C4-2B (cell line): ENCODE measurements around the gene ATP5PO.

ENCODE experiments used
- H3K27ac ChIP-seq: fragments of 450-650 bp; 2 replicates; pipeline ENCODE4 v1.5.1; 2017
- CTCF ChIP-seq: fragments of 450-650 bp; conservative IDR thresholded peaks from 2 replicates; pipeline ENCODE4 v1.5.1; 2017; ENCODE audit warnings: mild to moderate bottlenecking
- ZFX ChIP-seq: fragments of 450-650 bp; IDR thresholded peaks from 2 replicates; pipeline ENCODE4 v1.6.1; 2017

The ATP5PO gene

DNA sequence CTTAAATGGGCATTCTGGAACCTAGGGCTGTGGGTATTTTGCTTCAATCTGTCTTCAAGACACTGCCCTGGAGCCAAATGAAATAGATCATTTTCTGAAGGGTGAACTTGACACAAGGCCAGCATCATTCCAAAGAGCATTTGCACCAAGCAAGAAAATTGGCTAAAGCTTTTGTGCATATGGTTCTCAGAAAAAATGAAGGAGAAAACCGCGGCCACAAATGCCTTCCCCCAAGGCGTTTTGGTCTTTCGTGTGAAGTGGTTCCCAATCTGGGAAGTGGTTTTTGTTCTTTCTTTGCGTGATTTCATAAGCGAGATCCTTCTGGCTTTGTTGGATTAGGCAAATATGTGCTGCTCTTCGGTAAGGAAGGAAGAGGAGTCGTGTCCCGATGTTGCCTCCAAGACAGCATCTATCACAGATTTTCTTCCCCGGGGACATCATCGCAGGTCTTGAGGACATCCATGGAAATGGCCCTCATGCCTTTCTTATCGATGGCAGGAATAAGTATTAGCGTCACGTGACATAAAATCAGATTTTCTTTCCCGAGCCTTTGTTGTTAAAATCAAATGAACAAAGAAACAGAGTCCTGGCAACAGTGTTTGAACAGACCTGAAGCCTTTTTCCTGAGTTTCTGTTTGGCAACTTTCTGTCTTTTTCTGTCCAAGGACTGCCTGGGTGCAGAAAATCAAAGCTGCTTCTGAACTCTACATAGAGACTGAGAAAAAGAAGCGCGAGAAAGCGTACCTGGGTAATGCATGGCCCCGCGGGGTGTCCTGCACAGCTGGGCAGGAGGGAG lies 31.0 kb downstream of the ATP5PO start:
- H3K27ac ChIP-seq, result no peak overlapping the region
- TF ChIP-seq ZFX (no peak), CTCF (no peak)

DNA sequence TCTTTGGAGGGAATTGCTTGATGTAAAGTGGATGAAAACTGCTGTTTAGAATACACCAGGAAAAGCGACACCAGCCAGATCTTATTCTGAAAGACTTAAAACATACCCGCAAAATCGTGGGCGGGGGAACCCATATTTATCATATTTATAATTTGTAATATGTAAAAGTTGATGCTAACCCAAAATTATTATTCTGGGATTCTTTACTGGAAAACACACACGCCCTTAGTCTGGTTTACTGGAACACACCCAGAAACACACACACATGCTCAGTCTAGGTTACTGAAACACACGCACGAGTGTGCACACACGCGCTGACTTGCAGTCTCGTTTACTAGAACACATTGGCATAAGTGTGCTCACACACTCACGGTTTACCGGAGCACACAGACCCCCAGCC lies 32.5 kb downstream of the ATP5PO start:
- TF ChIP-seq ZFX, result no peak
- no peak for TF ChIP-seq CTCF
- H3K27ac ChIP-seq, result no peak overlapping the region

- no peak for TF ChIP-seq ZFX
- no peak overlapping the region for H3K27ac ChIP-seq
Measured at GRCh38 chr21:33881689-33882440, 33.7 kb downstream of the ATP5PO start.

DNA sequence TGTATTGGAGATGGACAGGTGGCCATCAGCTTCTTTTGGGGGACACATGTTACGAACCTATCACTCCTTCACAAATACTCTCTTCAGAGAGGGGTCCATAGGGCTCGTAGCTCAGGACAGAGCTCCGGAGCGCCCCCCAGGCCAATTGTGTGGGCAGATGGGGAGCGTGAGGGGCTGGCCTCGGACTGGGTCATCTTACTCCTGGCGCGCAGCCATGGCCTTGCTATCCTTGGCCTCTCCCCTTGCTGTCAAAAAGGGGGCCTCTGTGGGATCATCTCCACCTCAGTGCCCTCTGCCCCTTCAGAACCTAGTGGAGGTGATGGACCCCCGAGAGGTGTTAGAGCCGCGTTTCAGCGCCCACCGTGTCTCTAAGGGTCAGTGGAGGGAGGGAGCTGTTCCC lies 35.0 kb downstream of the ATP5PO start:
- no peak for TF ChIP-seq CTCF
- TF ChIP-seq ZFX, result no peak
- H3K27ac ChIP-seq, result no peak overlapping the region

- no peak for TF ChIP-seq CTCF
- no peak for TF ChIP-seq ZFX
Measured at GRCh38 chr21:33878824-33879223, 36.8 kb downstream of the ATP5PO start.

GRCh38 chr21:33875026-33875695 lies 40.4 kb downstream of the ATP5PO start:
- no peak for TF ChIP-seq ZFX
- no peak for TF ChIP-seq CTCF
- no peak overlapping the region for H3K27ac ChIP-seq

More at GRCh38 chr21:33878824-33879223, 36.8 kb downstream of the ATP5PO start:
- no peak overlapping the region for H3K27ac ChIP-seq

GRCh38 chr21:33874161-33874560 lies 41.4 kb downstream of the ATP5PO start:
- no peak for TF ChIP-seq ZFX
- TF ChIP-seq CTCF, result no peak
- no peak overlapping the region for H3K27ac ChIP-seq
